Ovary (tissue), 3 donors: ENCODE measurements around the gene PARD3.

ENCODE experiments used
- CTCF ChIP-seq, 3 donors: fragments of 450-650 bp in 2 of 3; fragments of 200-600 bp in 1 of 3; IDR thresholded peaks; one replicate each; pipeline versions ENCODE4 v1.5.1 to v1.8.0; 2016 to 2022; ENCODE audit warnings: antibody characterized with exemption in 3 of 3, mild to moderate bottlenecking in 1 of 3
- POLR2A ChIP-seq: fragments of 450-650 bp; IDR thresholded peaks from one replicate; pipeline ENCODE4 v1.6.1; 2017; ENCODE audit warnings: antibody characterized with exemption, mild to moderate bottlenecking, moderate library complexity
- donor health status: DM: no; HTN: no; CAD: no.

GRCh38 chr10:34567659-34568253, 247.3 kb downstream of the PARD3 start:
- no peak for TF ChIP-seq CTCF (IDR thresholded peaks at IDR 0.05)
- no peak for TF ChIP-seq POLR2A
